Smooth muscle cell of the brain vasculature (primary cell): Measurements from ENCODE around the gene TNNT2.

ENCODE experiments used
- DNase-seq: peaks from one replicate; pipeline ENCODE4 v3.0.0-alpha.2; 2012; ENCODE audit warnings: low read depth, low spot score

TNNT2 gene

DNA sequence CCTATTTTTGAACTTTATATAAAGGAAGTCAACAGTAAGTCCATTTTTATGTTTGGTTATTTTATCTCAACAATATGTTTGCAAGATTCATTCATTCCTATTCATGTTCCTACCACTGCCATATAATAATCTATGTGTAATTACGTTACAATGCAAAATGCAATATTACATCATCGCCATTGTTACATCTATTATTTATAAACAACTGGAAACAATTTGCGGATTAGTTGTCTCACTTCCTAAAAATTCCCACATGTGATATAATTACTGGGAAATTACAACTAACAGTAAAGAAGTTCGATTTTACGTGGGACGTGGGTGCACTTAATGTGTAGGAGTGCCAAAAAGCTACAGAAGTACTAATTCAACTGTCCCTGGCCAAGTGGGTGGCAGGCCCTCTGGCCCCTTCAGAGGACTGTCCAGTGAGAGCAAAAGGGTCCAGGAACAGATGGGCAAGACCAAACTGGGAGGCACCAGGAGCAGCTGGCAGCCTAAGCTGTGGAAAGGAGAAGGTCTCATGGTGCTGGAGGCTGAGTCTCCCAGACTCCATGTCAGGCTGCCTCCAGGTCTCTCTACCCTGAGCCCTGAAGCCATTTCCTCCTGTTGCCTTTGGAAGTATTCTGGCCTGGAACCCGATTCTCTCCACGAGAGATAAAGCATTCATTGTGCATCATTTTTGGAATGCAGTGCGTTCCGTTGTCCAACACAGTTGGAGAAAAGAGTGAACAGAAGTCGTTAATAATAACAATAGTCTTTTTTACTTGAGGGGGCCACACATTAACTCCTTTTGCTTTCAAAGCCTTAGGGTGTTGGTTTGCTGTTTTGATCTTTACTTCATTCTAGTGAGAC, 42.9 kb downstream of the TNNT2 start:
- no peak for DNase-seq

DNA sequence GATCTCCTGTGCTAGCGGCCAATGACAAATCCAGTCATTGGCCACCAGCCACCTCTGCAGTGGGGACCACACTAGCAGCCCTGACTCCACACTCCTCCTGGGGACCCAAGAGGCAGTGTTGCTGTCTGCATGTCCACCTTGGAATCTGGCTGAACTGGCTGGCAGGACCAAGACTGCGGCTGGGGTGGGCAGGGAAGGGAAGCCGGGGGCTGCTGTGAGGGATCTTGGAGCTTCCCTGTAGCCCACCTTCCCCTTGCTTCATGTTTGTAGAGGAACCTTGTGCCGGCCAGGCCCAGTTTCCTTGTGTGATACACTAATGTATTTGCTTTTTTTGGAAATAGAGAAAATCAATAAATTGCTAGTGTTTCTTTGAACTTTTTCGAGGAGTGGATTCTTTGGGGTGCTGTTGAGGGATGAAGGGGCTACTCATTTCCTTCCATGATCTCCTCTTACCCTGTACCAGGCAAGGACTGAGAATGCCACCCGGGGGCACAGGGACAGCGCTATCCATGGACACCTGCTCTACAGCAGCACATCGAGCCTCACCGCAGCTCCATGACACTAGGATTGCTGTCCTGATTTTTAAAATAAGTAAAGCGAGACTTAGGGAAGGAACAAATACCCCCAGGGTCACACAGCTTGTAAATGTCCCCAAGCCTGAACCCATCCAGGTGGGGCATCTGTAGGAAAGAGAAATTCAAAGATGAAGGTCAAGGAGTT, 44.7 kb downstream of the TNNT2 start:
- no peak for DNase-seq

DNA sequence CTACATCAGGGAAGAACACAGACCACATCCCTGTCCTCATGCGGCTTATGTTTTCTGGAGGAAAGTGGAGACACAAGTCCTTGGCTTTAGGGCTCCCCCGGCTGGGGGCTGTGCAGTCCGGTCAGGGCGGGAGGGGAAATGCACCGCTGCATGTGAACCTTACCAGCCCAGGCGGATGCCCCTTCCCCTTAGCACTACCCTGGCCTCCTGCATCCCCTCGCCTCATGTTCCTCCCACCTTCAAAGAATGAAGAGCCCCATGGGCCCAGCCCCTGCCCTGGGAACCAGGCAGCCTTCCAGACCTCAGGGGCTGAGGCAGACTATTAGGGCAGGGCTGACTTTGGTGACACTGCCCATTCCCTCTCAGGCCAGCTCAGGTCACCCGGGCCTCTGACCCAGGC, 45.5 kb downstream of the TNNT2 start:
- DNase-seq: no peak

DNA sequence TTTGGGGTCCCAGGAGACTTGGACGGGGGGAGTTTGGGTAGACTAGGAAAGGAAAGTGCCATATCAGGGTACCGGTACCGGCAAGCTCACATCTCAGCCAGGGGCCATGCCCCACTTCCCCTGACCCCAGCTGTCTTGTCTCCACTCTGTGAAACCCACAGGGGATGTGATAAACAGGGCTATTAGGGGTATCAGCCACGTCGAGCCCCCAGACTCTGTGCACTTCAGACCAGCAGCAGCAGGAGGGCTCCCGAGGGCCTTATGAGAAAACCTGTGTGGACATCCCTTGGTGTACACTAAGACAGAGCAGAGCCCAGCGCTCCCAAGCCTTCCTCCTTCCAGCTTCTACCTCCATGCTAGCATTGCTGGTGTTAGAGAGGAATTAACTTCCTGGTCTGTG, 46.3 kb downstream of the TNNT2 start:
- no peak for DNase-seq

DNA sequence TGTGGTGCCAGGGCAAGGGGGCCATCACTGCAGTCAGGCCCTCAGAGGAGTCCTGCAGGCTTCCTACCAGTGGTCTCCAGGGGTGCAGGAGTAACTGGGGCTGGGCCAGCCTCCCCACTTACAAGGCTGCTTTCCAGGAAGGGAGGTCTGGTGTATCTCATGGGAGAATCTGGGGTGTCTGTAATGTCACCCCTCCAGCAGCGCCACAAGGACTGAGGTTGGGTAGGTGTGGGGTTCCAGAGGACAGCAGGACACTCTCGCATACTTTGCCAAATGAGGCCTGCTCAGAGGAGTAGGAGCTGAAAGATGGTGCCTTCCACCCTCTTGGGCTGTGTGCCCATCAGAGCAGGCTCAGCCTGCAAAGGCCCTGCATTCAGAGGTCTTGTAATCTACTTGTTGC, 46.9 kb downstream of the TNNT2 start:
- no peak for DNase-seq

DNA sequence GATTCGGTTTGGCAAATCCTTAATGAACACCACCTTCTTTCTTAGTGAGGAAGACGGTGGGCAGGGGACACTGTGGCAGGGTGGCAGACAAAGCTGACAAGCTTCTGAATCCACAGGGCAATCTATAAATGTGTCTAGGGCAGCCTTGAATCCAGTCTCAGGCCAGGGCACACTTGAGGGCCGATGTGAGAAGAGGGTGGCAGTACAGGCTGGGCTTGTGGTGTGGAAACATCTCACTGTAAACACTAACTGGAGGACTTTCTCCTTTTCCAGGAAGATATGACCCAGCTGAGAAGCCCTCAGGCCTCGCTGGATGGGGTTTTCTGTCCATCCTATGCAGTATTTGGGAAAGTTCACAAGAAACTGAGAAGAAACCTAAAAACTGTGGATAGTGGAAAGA, 47.7 kb downstream of the TNNT2 start:
- no peak for DNase-seq

DNA sequence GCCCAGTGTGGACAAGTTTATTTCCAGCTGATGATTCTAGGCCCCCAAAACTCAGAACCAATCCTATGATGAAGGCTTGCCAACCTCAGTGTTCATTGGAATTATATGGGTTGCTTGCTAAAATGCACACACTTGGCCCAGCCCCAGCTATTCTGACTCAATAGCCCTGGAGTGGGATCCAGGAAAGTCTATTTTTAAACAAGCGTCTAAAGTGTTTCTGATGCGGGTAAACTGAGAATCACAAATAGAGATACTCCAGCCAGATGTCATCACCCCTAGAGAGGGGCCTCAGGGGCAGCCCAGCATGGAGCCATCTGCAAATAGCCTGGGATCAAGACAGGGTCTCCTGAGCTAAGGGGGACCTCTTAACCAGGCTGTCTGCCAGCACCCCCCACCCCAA, 48.2 kb downstream of the TNNT2 start:
- DNase-seq: no peak

DNA sequence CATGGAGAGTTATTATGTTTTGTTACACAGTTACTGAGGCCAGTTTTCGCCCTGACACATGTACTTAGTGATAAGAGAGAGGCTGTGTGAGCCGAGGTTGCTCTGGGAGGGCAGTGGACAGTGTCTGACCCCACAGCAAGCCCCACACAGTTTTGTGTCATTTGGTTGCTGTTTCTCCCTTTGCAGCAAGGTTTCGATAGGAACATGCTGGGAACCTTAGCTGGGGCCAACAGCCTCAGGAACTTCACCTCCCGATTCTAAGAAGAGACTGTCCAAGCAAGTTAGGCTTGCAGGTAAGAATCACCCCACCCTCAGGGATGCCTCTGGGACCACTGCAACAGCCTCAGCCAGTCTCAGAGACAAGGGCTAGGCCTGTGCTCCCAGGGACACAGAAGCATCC, 48.9 kb downstream of the TNNT2 start:
- DNase-seq: no peak

DNA sequence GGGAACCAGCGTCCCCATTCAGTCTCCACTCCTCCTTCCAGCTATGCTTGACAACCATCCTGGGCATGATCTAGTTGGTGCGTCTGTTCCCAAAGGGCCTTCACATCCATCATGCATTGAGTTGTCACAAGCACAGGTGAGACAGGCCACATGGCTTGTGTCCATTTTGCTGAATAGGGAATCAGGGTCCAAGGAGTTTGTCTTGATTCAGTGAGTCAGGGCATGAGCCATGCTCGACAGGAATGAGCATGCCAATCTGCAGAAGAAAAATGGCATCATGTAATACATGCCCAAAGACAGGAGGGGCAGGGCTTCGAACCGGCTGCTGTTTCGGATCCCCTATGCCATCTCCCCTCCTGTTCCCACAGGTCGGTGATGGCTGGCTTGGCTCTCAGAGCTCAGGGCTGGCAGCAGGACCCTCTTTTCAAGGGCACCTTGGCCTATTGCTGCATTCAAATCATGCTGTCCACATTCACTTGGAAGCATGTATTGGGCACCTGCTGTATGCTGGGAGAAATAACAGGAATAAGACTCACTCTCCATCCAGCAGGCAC, 49.7 kb downstream of the TNNT2 start:
- no peak for DNase-seq

DNA sequence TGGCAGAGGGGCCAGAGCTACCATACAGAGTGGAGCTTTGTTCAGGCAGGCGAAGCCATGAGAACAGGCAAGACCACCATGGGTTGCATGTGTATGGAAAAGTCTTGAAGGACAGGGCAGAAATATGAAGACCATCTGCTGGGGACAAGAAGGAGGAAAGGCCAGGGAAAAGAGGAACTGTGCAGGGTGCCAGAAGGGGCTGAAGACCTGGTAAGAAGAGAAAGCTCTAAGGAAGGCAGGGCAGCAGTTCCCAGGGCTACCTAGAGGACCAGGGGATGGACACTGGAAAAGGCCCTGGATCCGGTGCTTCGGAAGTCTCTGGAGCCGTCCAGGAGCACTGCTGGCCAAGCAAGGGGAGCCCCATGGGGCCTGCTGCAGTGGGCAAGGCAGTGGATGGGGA, 50.8 kb downstream of the TNNT2 start:
- DNase-seq: no peak

DNA sequence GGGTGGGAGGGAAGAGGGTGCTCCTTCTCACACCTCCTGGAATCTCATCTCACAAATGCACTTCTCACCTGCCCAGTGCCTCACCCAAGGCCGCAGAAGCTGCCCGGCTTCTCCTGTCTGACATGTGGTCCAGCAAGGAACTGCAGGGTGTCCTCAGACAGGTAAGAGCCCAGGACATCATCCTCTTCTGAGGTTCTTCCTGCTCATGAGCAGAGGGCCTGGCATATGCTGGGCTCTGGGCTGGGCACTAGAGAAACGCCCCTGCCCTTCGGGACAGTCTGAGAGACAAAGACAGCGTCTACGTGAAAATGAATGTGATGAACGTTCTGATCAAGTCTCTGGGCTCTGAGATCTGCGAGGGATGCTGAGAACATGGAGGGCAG, 51.8 kb downstream of the TNNT2 start:
- DNase-seq: no peak

DNA sequence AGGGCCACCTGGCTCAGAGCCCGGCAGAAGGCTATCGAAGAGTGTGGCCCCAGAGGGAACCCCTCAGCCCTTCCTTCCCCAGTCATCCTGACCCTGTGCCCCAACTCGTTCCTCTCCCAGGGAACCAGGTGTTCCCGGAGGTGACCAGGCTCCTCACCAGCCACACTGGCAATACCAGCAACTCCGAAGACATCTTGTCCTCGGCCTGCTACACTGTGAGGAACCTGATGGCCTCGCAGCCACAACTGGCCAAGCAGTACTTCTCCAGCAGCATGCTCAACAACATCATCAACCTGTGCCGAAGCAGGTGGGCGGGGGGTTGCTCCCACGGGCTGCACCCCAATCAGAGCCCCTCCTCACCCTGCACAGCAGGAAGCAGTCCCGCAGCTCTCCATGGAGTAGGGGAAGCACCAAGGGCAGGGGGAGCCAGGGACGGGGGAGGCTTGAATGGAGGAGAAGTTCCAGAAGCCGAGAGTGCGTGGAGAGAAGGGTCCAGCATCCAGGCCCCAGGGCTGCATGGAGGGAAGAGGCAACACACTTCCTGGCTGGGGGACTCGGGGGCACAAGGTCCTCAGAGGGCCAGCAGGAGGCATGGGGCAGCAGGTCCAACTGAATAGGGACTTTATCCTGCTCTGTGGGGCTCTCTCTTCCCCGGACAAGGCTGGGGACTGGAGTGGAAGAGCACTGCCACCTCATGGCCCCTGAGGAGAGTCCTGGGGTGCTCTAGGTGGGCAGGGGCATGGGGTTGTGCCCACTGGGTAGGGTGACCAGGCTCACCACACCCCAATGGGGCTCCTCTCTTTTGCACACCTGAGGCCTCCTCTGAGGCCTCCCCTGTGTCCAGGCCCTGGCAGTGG, 52.4 kb downstream of the TNNT2 start:
- no peak for DNase-seq

DNA sequence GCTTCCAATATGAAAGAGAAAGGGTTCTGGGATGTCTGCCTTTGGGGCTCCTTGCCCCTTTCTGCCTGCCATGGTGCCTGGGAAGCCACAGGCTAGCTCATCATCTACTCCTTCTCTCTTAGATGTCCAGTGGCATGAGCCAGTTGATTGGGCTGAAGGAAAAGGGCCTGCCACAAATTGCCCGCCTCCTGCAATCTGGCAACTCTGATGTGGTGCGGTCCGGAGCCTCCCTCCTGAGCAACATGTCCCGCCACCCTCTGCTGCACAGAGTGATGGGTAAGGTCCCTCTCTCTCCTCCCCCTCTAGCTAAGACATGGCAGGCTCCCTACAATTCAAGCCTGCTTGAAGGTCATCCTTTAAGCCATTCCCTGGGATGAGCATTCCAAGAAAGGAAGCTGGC, 53.2 kb downstream of the TNNT2 start:
- no peak for DNase-seq

DNA sequence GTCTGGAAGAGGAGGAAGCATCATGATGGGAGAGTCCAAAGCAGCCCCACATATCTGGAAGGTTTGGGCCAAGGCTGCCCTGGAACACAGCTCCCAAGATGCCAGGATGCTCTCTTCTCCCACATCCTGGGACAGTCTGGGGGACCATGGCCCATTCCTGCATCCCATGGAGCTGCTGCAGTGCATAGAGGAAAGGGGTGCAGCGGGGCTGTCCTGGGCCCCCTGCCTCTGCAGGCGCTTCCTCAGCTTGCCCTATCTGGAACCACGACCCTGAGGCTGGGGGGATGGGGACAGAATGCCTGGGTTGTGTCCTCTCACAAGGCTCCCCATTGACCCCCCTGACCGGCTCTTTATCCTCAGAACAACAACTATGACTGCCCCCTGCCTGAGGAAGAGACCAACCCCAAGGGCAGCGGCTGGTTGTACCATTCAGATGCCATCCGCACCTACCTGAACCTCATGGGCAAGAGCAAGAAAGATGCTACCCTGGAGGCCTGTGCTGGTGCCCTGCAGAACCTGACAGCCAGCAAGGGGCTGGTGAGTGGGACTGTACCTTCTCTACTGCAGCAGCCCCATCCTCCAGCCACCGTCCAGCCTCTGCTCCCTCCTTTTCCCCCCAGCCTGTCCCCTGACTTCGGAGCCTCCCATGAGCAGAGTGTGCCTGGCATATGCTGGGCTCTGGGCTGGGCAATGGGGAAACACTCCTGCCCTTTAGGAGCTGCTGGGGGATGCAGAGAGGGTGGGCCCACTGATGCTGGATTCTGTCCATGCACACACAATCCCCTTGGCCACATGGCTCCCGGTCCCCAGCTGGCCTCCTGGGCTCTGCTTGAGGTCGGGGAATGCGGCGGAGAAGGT, 54.6 kb downstream of the TNNT2 start:
- DNase-seq: no peak

DNA sequence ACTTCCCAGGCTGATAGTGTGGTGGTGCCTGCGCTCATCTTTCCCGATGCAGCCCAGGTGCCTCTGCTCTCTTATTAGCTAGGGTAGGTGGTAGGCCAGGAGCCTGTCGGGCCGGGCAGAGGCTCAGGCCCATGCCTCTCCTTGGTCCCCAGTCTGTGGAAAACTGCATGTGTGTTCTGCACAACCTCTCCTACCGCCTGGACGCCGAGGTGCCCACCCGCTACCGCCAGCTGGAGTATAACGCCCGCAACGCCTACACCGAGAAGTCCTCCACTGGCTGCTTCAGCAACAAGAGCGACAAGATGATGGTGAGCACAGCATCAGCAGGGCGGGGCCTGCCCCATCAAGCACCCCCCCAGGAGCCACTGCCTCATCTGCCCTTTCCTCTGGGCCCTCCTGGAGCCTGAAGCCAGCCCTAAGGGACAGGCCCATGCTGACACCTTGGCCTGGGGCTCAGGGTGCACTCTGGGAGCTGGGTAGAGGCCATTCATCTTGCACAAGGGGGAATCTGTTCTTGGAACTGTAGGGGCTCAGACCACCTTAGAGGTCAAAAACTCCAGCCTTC, 55.6 kb downstream of the TNNT2 start:
- no peak for DNase-seq

DNA sequence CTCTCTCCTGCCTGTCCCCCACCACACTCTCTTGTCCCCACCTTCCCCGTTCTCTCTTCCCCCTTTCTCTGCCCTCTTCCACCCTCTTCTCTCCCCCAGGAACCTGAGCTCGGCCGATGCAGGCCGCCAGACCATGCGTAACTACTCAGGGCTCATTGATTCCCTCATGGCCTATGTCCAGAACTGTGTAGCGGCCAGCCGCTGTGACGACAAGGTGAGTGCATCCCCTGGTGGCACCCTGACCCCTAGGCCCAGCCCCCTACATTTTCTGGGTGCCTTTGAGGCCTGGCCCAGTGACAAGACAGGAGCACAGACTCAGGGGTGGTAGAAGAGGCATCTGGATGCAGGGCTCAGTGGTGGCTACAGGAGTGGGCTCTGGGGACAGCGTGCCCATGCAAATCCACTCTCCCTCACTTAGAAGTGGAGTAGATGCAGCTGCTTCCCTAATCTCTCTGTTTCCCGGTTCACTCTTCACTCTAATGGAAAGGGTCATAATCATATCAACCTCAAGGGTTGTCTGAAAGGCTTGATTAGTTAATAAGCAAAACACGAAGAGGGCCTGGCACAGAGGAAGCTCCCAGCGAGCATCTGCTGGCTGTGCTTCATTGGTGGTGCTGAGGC, 57.2 kb downstream of the TNNT2 start:
- DNase-seq: no peak

DNA sequence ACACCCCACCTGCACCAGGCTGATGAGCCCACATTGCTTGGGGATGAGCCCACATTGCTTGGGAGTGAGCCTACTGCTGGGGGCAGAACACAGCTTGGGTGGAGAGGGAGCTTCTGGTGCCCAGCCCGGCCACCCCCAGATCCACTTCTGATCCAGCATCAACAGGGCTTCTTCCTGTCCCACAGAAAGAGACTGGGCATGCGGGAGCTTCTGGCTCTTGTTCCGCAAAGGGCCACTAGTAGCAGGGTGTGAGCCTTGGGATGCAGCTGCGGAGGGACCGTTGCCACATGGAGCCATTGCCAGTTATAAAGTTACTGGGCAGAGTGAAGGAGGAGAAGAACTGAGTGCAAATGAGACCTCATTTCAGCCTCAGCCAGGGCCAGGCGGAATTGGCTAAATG, 57.8 kb downstream of the TNNT2 start:
- DNase-seq: no peak

DNA sequence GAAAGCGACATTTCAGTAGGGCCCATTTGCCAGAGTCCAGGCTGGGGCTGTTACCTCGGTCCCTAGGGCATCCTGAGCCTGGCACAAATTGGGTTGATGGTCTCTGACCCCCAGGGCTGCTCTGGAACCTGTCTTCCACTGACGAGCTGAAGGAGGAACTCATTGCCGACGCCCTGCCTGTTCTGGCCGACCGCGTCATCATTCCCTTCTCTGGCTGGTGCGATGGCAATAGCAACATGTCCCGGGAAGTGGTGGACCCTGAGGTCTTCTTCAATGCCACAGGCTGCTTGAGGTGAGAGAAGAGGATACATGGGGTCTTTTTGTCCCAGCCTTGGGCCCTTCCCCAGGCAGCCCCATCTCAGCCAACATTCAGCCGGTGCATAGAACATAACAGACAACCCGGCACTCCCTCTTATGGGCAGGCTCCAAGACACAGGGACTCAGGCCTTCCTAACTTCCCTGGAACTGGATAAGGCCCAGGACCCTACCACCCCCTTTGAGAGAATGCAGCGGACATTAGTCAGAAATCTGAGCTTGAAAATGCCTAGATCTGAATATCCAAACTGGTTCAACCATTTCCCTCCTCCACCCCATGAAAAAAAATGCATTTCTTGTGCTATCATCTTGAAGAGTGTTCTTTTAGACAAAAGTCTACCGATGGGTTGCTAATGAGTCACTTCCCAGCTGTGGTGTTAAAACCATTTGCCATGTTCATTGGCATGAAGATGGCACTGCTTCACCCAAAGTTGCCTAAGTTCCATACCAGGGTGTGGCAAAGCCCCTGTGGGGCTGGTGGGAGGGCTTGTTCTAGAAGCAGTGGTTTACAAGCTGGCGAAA, 58.8 kb downstream of the TNNT2 start:
- no peak for DNase-seq

DNA sequence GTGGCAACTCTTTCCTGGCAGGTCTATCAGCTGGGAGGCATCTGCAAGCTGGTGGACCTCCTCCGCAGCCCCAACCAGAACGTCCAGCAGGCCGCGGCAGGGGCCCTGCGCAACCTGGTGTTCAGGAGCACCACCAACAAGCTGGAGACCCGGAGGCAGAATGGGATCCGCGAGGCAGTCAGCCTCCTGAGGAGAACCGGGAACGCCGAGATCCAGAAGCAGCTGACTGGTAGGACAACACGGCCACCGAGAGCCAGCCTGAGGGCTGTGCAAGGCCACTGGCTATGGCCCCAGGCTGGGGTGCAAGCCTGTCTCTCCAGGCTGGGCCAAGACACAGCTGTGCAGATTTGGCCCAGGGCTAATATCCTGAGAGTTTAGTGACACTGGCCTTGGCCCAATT, 59.9 kb downstream of the TNNT2 start:
- DNase-seq: no peak
